GM12878 (cell line): ENCODE results near the gene POLR1H. TPM values are rescaled to one million over a fixed set of nuclear protein-coding genes. Genes with fewer than 3 reads are reported as not detected.
A peak's percentile ranks its signal among the peaks of the same experiment; 100 is the strongest.

Source experiments
- ATF7 ChIP-seq: fragments of 450-650 bp; IDR thresholded peaks from 2 replicates; pipeline ENCODE4 v1.6.1; 2016; ENCODE audit warnings: low read depth, mild to moderate bottlenecking
- CREB1 ChIP-seq: IDR thresholded peaks from 2 replicates; pipeline ENCODE4 v1.6.1; 2012; ENCODE audit warnings: low read depth, mild to moderate bottlenecking, inconsistent platforms
- ESRRA ChIP-seq: IDR thresholded peaks from 2 replicates; pipeline ENCODE4 v1.6.1; 2012; ENCODE audit warnings: mild to moderate bottlenecking, low read length, improper control_type of control experiment
- ETV6 ChIP-seq, 2 experiments: fragments of 450-650 bp in 1 of 2; IDR thresholded peaks in 1 of 2; conservative IDR thresholded peaks in 1 of 2; 2 replicates each; pipeline ENCODE4 v1.6.1; 2014; ENCODE audit warnings: antibody characterized with exemption in 1 of 2, borderline replicate concordance in 1 of 2, low read depth in 1 of 2, mild to moderate bottlenecking in 1 of 2, moderate library complexity in 1 of 2
- FOS ChIP-seq: IDR thresholded peaks from 3 replicates; pipeline ENCODE4 v1.6.1; 2011; ENCODE audit warnings: borderline replicate concordance; ENCODE audit not compliant: insufficient read length; ENCODE audit errors: extremely low read depth
- GABPA ChIP-seq: IDR thresholded peaks from 2 replicates; pipeline ENCODE4 v1.6.1; 2014; ENCODE audit warnings: antibody characterized with exemption, low read depth, mild to moderate bottlenecking, inconsistent platforms
- LARP7 ChIP-seq: fragments of 450-650 bp; IDR thresholded peaks from 2 replicates; pipeline ENCODE4 v1.6.1; 2017; ENCODE audit warnings: mild to moderate bottlenecking
- NR2C1 ChIP-seq: fragments of 450-650 bp; IDR thresholded peaks from 2 replicates; pipeline ENCODE4 v1.6.1; 2017; ENCODE audit warnings: antibody characterized with exemption, mild to moderate bottlenecking, moderate library complexity
- NRF1 ChIP-seq: conservative IDR thresholded peaks from 2 replicates; pipeline ENCODE4 v1.6.1; 2011; ENCODE audit warnings: mild to moderate bottlenecking, low read depth, low read length, improper control_type of control experiment
- PAX5 ChIP-seq: IDR thresholded peaks from 2 replicates; pipeline ENCODE4 v1.6.1; 2011; ENCODE audit warnings: low read depth, low read length, borderline replicate concordance
- POU2F2 ChIP-seq: IDR thresholded peaks from 3 replicates; pipeline ENCODE4 v1.6.1; 2011; ENCODE audit warnings: low read depth, mild to moderate bottlenecking, low read length, borderline replicate concordance
- RBBP5 ChIP-seq: fragments of 200-600 bp; sonication (generic); conservative IDR thresholded peaks from 2 replicates; pipeline ENCODE4 v1.6.1; 2016
- SMAD1 ChIP-seq: fragments of 450-650 bp; IDR thresholded peaks from 2 replicates; pipeline ENCODE4 v1.6.1; 2018; ENCODE audit warnings: mild to moderate bottlenecking, low read depth; ENCODE audit not compliant: partially characterized antibody
- SP1 ChIP-seq: IDR thresholded peaks from one replicate; pipeline ENCODE4 v1.6.1; 2011; ENCODE audit warnings: low read depth, low read length
- ZBED1 ChIP-seq: IDR thresholded peaks from 2 replicates; pipeline ENCODE4 v1.6.1; 2016; ENCODE audit warnings: borderline replicate concordance
- ZNF384 ChIP-seq: IDR thresholded peaks from 2 replicates; pipeline ENCODE4 v1.6.1; 2012; ENCODE audit warnings: low read depth, mild to moderate bottlenecking, low read length, improper control_type of control experiment, borderline replicate concordance
- polyA plus RNA-seq, 11 experiments: library from polyadenylated mRNA; depleted of rRNA in 4 of 11; unstranded in 6 of 11; stranded (reverse) in 5 of 11; fragments of >200 nt; fragmentation: Nextera tagmentation in 4 of 11; fragmentation: Illumina TruSeq in 1 of 11; extraction: Ambion mirVana in 4 of 11; extraction: Trizol in 1 of 11; gene quantifications; 1 replicate in 1 of 11; 2 replicates in 10 of 11; pipeline versions ENCODE4 v1.2.1 to v1.2.3, GENCODE V29; 2011 to 2016; ENCODE audit warnings: inconsistent platforms in 2 of 11, missing spikeins in 2 of 11, low read depth in 1 of 11
- total RNA-seq, 4 experiments: library from RNA; depleted of rRNA in 3 of 4; stranded (reverse); fragments of >200 nt in 3 of 4; fragmentation: Illumina TruSeq in 1 of 4; extraction: Trizol in 1 of 4; gene quantifications; 2 replicates each; pipeline versions ENCODE4 v1.2.1 to v1.2.3, GENCODE V29; 2013 to 2021
- TF ChIP-seq, protein P1 (sequence below): fragments of 450-650 bp; IDR thresholded peaks from 2 replicates; pipeline ENCODE4 v1.6.1; 2014; ENCODE audit warnings: mild to moderate bottlenecking
- TF ChIP-seq, protein P2 (sequence below): IDR thresholded peaks from 2 replicates; pipeline ENCODE4 v1.6.1; 2011; ENCODE audit warnings: mild to moderate bottlenecking, low read depth, low read length, moderate library complexity; ENCODE audit not compliant: insufficient replicate concordance
- TF ChIP-seq, protein P3 (sequence below): fragments of 150-350 bp; IDR thresholded peaks from 2 replicates; pipeline ENCODE4 v1.6.1; 2014; ENCODE audit warnings: mild to moderate bottlenecking, low read depth, low read length
- TF ChIP-seq, protein P4 (sequence below): fragments of 450-650 bp; IDR thresholded peaks from 2 replicates; pipeline ENCODE4 v1.6.1; 2017; ENCODE audit warnings: antibody characterized with exemption, mild to moderate bottlenecking, moderate library complexity
- TF ChIP-seq, protein P5 (sequence below): fragments of 450-650 bp; IDR thresholded peaks from 2 replicates; pipeline ENCODE4 v1.6.1; 2017; ENCODE audit warnings: mild to moderate bottlenecking

Gene POLR1H
- total and polyA plus RNA-seq, 10 of the 15 experiments (the other 5 are each of a cell fraction or from before 2014, with no cell fraction given): 50.6 to 160 (median 77.7) TPM

DNA sequence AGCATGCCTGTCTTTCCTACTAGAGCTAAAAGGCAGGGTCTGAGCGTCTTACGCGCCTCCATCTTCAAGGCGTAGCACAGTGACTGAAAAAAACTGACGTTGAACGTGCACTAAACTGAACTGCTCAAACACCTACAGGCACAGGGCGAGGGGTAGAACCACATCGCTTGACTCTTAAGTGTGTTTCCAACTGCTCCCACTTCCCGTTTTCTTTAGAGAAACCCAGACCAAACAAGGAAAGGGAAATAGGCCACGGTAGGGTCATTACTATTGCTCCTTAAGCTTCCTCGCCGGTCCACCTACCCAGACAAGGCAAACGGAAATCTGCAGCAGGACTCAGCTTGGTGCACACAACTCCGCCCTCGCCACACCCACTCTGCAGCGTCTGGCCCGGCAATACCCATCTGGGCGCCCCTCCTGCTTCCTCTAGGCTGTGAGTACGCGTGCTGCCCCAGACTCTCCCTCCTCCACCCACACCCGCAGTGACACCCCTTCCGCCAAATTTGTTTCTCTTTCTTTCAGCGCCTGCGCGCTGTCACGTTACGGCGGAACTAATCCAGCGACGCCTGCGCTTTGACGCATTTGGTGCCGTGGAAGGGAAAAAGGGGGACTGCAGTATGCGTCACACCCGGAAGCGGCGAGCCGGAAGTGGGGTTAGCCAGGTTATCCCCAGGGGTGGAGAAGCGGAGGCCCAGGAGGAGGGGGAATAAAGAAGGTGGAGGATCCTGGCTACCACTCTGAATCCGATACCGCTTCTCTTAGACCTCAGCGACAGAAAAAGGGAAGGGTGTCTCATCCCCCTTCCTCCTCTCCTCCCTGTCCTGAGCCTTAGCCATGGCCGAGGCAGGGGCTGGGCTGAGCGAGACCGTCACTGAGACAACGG is 5.8 kb downstream of the POLR1H start, which contains the start of gene PPP1R11 (continued):
- TF ChIP-seq, protein P1, sequence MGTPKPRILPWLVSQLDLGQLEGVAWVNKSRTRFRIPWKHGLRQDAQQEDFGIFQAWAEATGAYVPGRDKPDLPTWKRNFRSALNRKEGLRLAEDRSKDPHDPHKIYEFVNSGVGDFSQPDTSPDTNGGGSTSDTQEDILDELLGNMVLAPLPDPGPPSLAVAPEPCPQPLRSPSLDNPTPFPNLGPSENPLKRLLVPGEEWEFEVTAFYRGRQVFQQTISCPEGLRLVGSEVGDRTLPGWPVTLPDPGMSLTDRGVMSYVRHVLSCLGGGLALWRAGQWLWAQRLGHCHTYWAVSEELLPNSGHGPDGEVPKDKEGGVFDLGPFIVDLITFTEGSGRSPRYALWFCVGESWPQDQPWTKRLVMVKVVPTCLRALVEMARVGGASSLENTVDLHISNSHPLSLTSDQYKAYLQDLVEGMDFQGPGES: no peak
- peak; percentile 94 for TF ChIP-seq NRF1
- peak; percentile 68 to 97; a peak in 2 of 4 replicates for TF ChIP-seq ETV6 (conservative IDR thresholded peaks at IDR 0.05 in 1 of 2, IDR thresholded peaks at IDR 0.05 in 1 of 2; ENCODE audit: borderline replicate concordance in 1 of 2, low read depth in 1 of 2)
- peak; percentile 66 for TF ChIP-seq SMAD1
- peak; percentile 98 for TF ChIP-seq GABPA
- TF ChIP-seq, protein P2, sequence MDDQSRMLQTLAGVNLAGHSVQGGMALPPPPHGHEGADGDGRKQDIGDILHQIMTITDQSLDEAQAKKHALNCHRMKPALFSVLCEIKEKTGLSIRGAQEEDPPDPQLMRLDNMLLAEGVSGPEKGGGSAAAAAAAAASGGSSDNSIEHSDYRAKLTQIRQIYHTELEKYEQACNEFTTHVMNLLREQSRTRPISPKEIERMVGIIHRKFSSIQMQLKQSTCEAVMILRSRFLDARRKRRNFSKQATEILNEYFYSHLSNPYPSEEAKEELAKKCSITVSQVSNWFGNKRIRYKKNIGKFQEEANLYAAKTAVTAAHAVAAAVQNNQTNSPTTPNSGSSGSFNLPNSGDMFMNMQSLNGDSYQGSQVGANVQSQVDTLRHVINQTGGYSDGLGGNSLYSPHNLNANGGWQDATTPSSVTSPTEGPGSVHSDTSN: no peak
- 0 out of 2 replicates have a peak, but pooled peaks have one; percentile 55 for TF ChIP-seq ESRRA
- peak; percentile 94 for TF ChIP-seq CREB1
- TF ChIP-seq PAX5: peak; percentile 77; the same call in 1 of the 2 replicates
- peak; percentile 92 for TF ChIP-seq ATF7
- peak; percentile 18 for TF ChIP-seq SP1
- peak; percentile 56; the same call in 1 of the 3 replicates for TF ChIP-seq POU2F2
- TF ChIP-seq ZNF384: peak; percentile 40; the same call in 1 of the 2 replicates
- no peak for TF ChIP-seq FOS
- TF ChIP-seq, protein P3, sequence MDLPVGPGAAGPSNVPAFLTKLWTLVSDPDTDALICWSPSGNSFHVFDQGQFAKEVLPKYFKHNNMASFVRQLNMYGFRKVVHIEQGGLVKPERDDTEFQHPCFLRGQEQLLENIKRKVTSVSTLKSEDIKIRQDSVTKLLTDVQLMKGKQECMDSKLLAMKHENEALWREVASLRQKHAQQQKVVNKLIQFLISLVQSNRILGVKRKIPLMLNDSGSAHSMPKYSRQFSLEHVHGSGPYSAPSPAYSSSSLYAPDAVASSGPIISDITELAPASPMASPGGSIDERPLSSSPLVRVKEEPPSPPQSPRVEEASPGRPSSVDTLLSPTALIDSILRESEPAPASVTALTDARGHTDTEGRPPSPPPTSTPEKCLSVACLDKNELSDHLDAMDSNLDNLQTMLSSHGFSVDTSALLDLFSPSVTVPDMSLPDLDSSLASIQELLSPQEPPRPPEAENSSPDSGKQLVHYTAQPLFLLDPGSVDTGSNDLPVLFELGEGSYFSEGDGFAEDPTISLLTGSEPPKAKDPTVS: 0 out of 2 replicates have a peak, but pooled peaks have one; percentile 26
- TF ChIP-seq, protein P4, sequence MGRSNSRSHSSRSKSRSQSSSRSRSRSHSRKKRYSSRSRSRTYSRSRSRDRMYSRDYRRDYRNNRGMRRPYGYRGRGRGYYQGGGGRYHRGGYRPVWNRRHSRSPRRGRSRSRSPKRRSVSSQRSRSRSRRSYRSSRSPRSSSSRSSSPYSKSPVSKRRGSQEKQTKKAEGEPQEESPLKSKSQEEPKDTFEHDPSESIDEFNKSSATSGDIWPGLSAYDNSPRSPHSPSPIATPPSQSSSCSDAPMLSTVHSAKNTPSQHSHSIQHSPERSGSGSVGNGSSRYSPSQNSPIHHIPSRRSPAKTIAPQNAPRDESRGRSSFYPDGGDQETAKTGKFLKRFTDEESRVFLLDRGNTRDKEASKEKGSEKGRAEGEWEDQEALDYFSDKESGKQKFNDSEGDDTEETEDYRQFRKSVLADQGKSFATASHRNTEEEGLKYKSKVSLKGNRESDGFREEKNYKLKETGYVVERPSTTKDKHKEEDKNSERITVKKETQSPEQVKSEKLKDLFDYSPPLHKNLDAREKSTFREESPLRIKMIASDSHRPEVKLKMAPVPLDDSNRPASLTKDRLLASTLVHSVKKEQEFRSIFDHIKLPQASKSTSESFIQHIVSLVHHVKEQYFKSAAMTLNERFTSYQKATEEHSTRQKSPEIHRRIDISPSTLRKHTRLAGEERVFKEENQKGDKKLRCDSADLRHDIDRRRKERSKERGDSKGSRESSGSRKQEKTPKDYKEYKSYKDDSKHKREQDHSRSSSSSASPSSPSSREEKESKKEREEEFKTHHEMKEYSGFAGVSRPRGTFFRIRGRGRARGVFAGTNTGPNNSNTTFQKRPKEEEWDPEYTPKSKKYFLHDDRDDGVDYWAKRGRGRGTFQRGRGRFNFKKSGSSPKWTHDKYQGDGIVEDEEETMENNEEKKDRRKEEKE: no peak
- TF ChIP-seq LARP7: no peak; the same call in 1 of the 2 replicates
- peak; percentile 84 for TF ChIP-seq NR2C1
- TF ChIP-seq, protein P5, sequence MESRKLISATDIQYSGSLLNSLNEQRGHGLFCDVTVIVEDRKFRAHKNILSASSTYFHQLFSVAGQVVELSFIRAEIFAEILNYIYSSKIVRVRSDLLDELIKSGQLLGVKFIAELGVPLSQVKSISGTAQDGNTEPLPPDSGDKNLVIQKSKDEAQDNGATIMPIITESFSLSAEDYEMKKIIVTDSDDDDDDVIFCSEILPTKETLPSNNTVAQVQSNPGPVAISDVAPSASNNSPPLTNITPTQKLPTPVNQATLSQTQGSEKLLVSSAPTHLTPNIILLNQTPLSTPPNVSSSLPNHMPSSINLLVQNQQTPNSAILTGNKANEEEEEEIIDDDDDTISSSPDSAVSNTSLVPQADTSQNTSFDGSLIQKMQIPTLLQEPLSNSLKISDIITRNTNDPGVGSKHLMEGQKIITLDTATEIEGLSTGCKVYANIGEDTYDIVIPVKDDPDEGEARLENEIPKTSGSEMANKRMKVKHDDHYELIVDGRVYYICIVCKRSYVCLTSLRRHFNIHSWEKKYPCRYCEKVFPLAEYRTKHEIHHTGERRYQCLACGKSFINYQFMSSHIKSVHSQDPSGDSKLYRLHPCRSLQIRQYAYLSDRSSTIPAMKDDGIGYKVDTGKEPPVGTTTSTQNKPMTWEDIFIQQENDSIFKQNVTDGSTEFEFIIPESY: no peak
- peak; percentile 70; the same call in 1 of the 2 replicates for TF ChIP-seq ZBED1
- TF ChIP-seq RBBP5: no peak
